Peyer's patch (tissue), 4 donors: ENCODE data around the gene RAD54L.

Experiments used
- CTCF ChIP-seq, 6 experiments: fragments of 450-650 bp in 4 of 6; fragments of 200-600 bp in 2 of 6; sonication (generic) in 1 of 6; IDR thresholded peaks; one replicate each; pipeline ENCODE4 v1.5.1; 2017 to 2019; ENCODE audit warnings: antibody characterized with exemption in 6 of 6, mild to moderate bottlenecking in 3 of 6, moderate library complexity in 1 of 6
- POLR2A ChIP-seq, 2 donors: fragments of 450-650 bp; IDR thresholded peaks; one replicate each; pipeline ENCODE4 v1.5.1; 2017; ENCODE audit warnings: antibody characterized with exemption in 2 of 2, mild to moderate bottlenecking in 2 of 2, moderate library complexity in 2 of 2

- no peak for TF ChIP-seq CTCF (IDR thresholded peaks at IDR 0.05)
- TF ChIP-seq POLR2A (IDR thresholded peaks at IDR 0.05): no peak
These were observed 69.8 kb downstream of the RAD54L start for GRCh38 chr1:46317323-46317722.
